Ishikawa (cell line): Measurements from ENCODE around the gene KCNK10.

ENCODE experiments used
- CEBPB ChIP-seq: IDR thresholded peaks from 2 replicates; pipeline ENCODE4 v1.6.1; 2012
- CREB1 ChIP-seq: IDR thresholded peaks from 2 replicates; pipeline ENCODE4 v1.6.1; 2012; ENCODE audit warnings: low read depth
- EGR1 ChIP-seq: IDR thresholded peaks from 2 replicates; pipeline ENCODE4 v1.6.1; 2012
- EP300 ChIP-seq: IDR thresholded peaks from 2 replicates; pipeline ENCODE4 v1.6.1; 2012; ENCODE audit warnings: borderline replicate concordance
- FOXM1 ChIP-seq: IDR thresholded peaks from 2 replicates; pipeline ENCODE4 v1.6.1; 2012; ENCODE audit warnings: low read depth, borderline replicate concordance
- NFIC ChIP-seq: IDR thresholded peaks from 2 replicates; pipeline ENCODE4 v1.6.1; 2012
- RAD21 ChIP-seq: IDR thresholded peaks from 2 replicates; pipeline ENCODE4 v1.6.1; 2012; ENCODE audit warnings: low read depth
- TAF1 ChIP-seq: IDR thresholded peaks from 2 replicates; pipeline ENCODE4 v1.6.1; 2012; ENCODE audit warnings: low read depth, mild to moderate bottlenecking
- TCF12 ChIP-seq: IDR thresholded peaks from 2 replicates; pipeline ENCODE4 v1.6.1; 2012; ENCODE audit warnings: low read depth
- TEAD4 ChIP-seq: IDR thresholded peaks from 2 replicates; pipeline ENCODE4 v1.6.1; 2012
- YY1 ChIP-seq: IDR thresholded peaks from 2 replicates; pipeline ENCODE4 v1.6.1; 2012; ENCODE audit warnings: low read depth
- ZBTB7A ChIP-seq: IDR thresholded peaks from 2 replicates; pipeline ENCODE4 v1.6.1; 2012; ENCODE audit warnings: low read depth
- TF ChIP-seq, protein P1 (sequence below): IDR thresholded peaks from 2 replicates; pipeline ENCODE4 v1.6.1; 2012
- TF ChIP-seq, protein P2 (sequence below): IDR thresholded peaks from 2 replicates; pipeline ENCODE4 v1.6.1; 2012
- TF ChIP-seq, protein P3 (sequence below): IDR thresholded peaks from 2 replicates; pipeline ENCODE4 v1.6.1; 2012; ENCODE audit warnings: low read depth, mild to moderate bottlenecking

The KCNK10 gene

DNA sequence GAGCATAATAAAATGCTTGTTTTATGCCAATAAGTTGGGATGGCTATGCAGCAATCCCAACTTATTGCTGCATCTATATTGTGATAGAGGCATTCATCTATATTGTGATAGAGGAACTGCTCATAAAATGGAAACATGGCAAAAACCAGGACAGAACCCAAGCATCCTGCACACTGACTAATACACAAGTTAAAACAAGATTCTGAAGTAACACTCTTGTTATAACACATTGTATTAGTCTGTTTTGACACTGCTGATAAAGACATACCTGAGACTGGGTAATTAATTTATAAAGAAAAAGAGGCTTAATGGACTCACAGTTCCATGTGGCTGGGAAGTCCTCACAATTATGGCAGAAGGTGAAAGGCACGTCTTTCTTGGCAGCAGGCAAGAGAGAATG, 36.8 kb downstream of the KCNK10 start:
- TF ChIP-seq RAD21 (no peak), YY1 (no peak), ZBTB7A (no peak), FOXM1 (no peak)
- TF ChIP-seq, protein P1, sequence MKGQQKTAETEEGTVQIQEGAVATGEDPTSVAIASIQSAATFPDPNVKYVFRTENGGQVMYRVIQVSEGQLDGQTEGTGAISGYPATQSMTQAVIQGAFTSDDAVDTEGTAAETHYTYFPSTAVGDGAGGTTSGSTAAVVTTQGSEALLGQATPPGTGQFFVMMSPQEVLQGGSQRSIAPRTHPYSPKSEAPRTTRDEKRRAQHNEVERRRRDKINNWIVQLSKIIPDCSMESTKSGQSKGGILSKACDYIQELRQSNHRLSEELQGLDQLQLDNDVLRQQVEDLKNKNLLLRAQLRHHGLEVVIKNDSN: no peak

DNA sequence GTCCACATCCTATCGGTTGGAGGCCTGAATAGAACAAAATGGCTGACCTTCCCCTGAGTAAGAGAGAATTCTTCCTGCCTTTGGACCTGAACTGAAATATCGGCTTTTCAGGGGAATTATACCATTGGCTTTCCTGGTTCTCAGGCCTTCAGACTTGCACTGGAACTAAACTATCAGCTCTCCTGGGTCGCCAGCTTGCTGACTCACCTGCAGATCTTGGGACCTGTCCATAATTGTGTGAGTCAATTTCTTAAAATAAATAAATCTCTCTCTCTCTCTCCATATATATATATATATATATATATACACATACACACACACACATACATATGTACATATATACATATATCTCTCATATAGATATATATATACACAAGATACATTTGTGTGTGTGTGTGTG, 41.6 kb downstream of the KCNK10 start:
- TF ChIP-seq TCF12 (no peak), CEBPB (no peak), RAD21 (no peak)
- TF ChIP-seq, protein P2, sequence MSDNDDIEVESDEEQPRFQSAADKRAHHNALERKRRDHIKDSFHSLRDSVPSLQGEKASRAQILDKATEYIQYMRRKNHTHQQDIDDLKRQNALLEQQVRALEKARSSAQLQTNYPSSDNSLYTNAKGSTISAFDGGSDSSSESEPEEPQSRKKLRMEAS: no peak

DNA sequence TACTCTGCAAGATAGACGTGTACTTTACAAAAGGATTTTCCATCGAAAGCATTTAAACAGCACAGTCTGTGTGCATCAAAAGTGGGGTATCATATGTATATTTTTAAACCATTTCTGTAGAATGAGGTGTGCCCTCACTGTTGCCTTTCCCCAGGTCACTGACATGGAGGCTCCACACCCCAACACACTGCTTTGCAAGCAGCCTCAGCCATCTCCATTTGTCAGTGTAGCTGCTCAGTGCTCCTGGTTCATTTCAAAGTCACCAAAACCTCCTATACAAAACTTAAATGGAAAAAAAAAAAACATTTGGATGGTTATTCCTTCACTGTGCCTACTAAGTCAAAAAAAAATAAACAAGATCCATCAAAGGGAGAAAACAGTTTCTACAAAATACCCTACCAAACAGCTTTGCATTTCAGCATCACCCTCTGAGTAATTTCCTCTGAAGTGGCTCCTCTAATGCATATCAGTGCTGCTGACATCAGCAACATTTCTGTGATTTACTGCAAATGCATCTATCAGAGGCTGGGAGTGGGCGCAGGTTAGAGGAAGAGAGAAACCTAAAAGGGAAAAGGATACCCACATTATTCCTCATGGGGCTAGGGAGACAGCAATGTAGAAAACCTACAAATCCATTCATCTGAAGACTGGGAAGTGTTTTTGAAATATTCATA, 46.0 kb downstream of the KCNK10 start:
- TF ChIP-seq RAD21 (no peak), EP300 (no peak), CREB1 (no peak), TCF12 (no peak), TEAD4 (no peak), TAF1 (no peak), CEBPB (no peak), ZBTB7A (no peak), YY1 (no peak), EGR1 (no peak), NFIC (no peak), FOXM1 (no peak)
- TF ChIP-seq, protein P1: no peak
- TF ChIP-seq, protein P2: no peak
- TF ChIP-seq, protein P3, sequence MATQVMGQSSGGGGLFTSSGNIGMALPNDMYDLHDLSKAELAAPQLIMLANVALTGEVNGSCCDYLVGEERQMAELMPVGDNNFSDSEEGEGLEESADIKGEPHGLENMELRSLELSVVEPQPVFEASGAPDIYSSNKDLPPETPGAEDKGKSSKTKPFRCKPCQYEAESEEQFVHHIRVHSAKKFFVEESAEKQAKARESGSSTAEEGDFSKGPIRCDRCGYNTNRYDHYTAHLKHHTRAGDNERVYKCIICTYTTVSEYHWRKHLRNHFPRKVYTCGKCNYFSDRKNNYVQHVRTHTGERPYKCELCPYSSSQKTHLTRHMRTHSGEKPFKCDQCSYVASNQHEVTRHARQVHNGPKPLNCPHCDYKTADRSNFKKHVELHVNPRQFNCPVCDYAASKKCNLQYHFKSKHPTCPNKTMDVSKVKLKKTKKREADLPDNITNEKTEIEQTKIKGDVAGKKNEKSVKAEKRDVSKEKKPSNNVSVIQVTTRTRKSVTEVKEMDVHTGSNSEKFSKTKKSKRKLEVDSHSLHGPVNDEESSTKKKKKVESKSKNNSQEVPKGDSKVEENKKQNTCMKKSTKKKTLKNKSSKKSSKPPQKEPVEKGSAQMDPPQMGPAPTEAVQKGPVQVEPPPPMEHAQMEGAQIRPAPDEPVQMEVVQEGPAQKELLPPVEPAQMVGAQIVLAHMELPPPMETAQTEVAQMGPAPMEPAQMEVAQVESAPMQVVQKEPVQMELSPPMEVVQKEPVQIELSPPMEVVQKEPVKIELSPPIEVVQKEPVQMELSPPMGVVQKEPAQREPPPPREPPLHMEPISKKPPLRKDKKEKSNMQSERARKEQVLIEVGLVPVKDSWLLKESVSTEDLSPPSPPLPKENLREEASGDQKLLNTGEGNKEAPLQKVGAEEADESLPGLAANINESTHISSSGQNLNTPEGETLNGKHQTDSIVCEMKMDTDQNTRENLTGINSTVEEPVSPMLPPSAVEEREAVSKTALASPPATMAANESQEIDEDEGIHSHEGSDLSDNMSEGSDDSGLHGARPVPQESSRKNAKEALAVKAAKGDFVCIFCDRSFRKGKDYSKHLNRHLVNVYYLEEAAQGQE: no peak

DNA sequence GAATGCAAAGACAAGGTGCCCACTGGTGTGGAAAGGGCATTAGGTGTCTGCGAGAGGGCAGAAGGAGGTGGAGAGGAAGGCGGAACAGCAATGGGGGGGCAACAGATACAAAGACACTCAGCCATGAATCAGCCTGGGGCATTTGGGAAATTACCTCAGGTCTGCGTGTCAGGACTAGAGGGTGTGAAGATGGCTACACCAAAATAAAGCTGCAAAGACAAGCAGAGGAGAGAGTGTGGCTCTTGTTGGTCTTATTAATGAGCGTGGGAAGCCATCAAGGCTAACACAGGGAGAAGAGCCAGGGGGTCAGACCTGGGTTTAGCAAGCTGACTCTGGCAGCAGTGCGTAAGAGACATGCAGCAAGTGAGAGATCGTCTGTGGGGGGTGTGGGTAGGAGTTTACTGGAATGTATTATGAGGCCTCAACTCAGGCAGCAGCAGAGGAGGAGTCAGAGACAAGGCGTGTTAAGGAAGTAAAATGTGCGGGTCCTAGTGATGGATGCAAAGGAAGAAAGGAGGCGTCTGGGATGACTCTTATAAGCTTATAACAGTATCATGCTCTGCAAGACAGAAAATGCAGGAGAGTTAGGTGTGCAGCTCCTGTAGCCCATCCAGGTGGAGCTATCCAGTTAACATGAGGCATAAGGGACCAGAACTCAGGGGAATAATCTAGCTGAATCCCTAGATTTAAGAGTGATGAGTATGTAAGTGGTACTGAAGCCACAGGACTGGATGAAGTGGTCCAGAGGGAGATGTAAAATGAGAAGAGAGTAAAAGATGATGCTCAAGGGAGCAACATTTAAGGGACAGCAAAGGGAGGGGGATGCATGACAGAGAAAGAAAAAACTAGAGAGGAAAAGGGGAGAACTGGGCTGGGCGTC, 50.4 kb downstream of the KCNK10 start:
- TF ChIP-seq CREB1: no peak
- TF ChIP-seq NFIC: no peak
- no peak for TF ChIP-seq TAF1
- TF ChIP-seq EP300: no peak
- TF ChIP-seq YY1: no peak
- TF ChIP-seq, protein P3: no peak
- TF ChIP-seq TEAD4: no peak
- TF ChIP-seq RAD21: no peak
- no peak for TF ChIP-seq EGR1
- no peak for TF ChIP-seq FOXM1
- TF ChIP-seq, protein P2: no peak
- TF ChIP-seq TCF12: no peak

DNA sequence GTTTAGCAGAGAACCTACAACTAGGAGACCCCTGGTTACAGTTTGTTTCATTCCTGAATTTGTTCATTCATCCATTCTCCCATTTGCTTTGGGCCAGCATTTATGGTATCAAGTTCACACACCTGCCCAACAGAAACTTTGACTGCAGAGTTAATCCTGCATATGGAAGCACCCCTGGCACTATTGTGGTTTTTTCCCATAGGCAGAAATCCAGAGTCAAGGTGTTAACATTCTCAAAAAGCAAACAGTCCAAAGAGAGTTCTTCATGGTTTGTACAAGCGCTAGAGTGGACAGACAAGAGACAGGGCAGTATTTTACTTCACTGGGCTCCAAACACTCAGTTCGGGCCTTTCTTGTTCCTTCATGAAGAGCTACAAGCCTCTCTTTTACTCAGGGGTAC, 51.9 kb downstream of the KCNK10 start:
- no peak for TF ChIP-seq NFIC
- no peak for TF ChIP-seq TAF1
- TF ChIP-seq FOXM1: no peak
- TF ChIP-seq CEBPB: no peak
- no peak for TF ChIP-seq RAD21
- TF ChIP-seq, protein P2: no peak
- TF ChIP-seq TEAD4: no peak
- TF ChIP-seq, protein P1: no peak
- no peak for TF ChIP-seq CREB1
- TF ChIP-seq, protein P3: no peak
- no peak for TF ChIP-seq ZBTB7A
